GM19351 (cell line): ENCODE results near the gene ASPRV1.

ENCODE experiments used
- ATAC-seq: cut with Tn5 transposase; IDR thresholded peaks from one replicate; pipeline ENCODE4 v1.9.1; 2021; ENCODE audit warnings: mild to moderate bottlenecking, moderate library complexity; ENCODE audit not compliant: unreplicated experiment

The ASPRV1 gene

GRCh38 chr2:69989009-69989408 is 27.6 kb upstream of the ASPRV1 start:
- ATAC-seq = no peak

GRCh38 chr2:69988086-69988635 is 26.7 kb upstream of the ASPRV1 start:
- ATAC-seq = no peak

- no peak for ATAC-seq
These were observed 25.3 kb upstream of the ASPRV1 start for GRCh38 chr2:69986691-69987090.

- no peak for ATAC-seq
These were observed 24.3 kb upstream of the ASPRV1 start for GRCh38 chr2:69985688-69986087.

- no peak for ATAC-seq
These were observed 23.8 kb upstream of the ASPRV1 start for GRCh38 chr2:69985216-69985615.

GRCh38 chr2:69983392-69983966 is 22.0 kb upstream of the ASPRV1 start:
- ATAC-seq = no peak

GRCh38 chr2:69979902-69980807 is 18.7 kb upstream of the ASPRV1 start:
- ATAC-seq = no peak

GRCh38 chr2:69977906-69978482 is 16.6 kb upstream of the ASPRV1 start:
- no peak for ATAC-seq

- no peak for ATAC-seq
These were observed 15.8 kb upstream of the ASPRV1 start for GRCh38 chr2:69977186-69977585.

- ATAC-seq = no peak
These were observed 14.5 kb upstream of the ASPRV1 start for GRCh38 chr2:69975853-69976462.

- ATAC-seq = no peak
These were observed 13.9 kb upstream of the ASPRV1 start for GRCh38 chr2:69975136-69975852.

GRCh38 chr2:69973335-69973735 is 11.9 kb upstream of the ASPRV1 start:
- no peak for ATAC-seq

GRCh38 chr2:69972822-69973221 is 11.4 kb upstream of the ASPRV1 start:
- no peak for ATAC-seq

GRCh38 chr2:69969991-69970390 is 8.6 kb upstream of the ASPRV1 start:
- no peak for ATAC-seq

GRCh38 chr2:69969126-69969983 is 7.9 kb upstream of the ASPRV1 start:
- ATAC-seq = no peak

GRCh38 chr2:69968609-69969008 is 7.2 kb upstream of the ASPRV1 start:
- ATAC-seq = no peak

- no peak for ATAC-seq
These were observed 5.1 kb upstream of the ASPRV1 start for GRCh38 chr2:69966496-69966895.

- no peak for ATAC-seq
These were observed 4.5 kb upstream of the ASPRV1 start for GRCh38 chr2:69965756-69966445.

- ATAC-seq = no peak
These were observed 3.0 kb upstream of the ASPRV1 start for GRCh38 chr2:69964353-69964841.
